Measurements from ENCODE around the gene SKIDA1. TPM values are rescaled to one million over a fixed set of nuclear protein-coding genes. Genes with fewer than 3 reads are reported as not detected.

Gene SKIDA1
- total and polyA plus RNA-seq, 5 donors = 0.88 to 6.3 (median 3.3) TPM

- H3K4me1 ChIP-seq (ENCODE audit: control insufficient read depth, insufficient read depth, low read length) = no peaks in the 10 kb centered on the region
- WGBS = 44% methylated on average over 15 of the region's 15 CpGs
- H3K27ac ChIP-seq (ENCODE audit: low read length) = peak overlapping the region; percentile 84
- H3K9me3 ChIP-seq (ENCODE audit: control insufficient read depth, low read length) = no peaks in the 10 kb centered on the region
- H3K27me3 ChIP-seq (ENCODE audit: control insufficient read depth, insufficient read depth) = no peaks in the 10 kb centered on the region
- peak overlapping the region; percentile 89 for H3K4me3 ChIP-seq (ENCODE audit: low read length)
- no peak for DNase-seq
- intact Hi-C loops (cut with DNase I) = no loop called here
- ATAC-seq = no peak
Observed at GRCh38 chr10:21515361-21516241, 9.9 kb downstream of the SKIDA1 start.

- intact Hi-C loops (cut with DNase I) = no loop called here
- 62% methylated on average over 10 of the region's 10 CpGs for WGBS
- ATAC-seq = no peak
- H3K4me1 ChIP-seq (ENCODE audit: control insufficient read depth, insufficient read depth, low read length) = no peaks in the 10 kb centered on the region
- no peaks in the 10 kb centered on the region for H3K27me3 ChIP-seq (ENCODE audit: control insufficient read depth, insufficient read depth)
- no peak for DNase-seq
- H3K4me3 ChIP-seq (ENCODE audit: low read length) = peak overlapping the region; percentile 89
- peak overlapping the region; percentile 8 for H3K27ac ChIP-seq (ENCODE audit: low read length)
- no peaks in the 10 kb centered on the region for H3K9me3 ChIP-seq (ENCODE audit: control insufficient read depth, low read length)
Observed at GRCh38 chr10:21514818-21515351, 10.6 kb downstream of the SKIDA1 start.

- Histone ChIP-seq H3K9me3 (ENCODE audit: control insufficient read depth, low read length) (no peaks in the 10 kb centered on the region), H3K27me3 (ENCODE audit: control insufficient read depth, insufficient read depth) (no peaks in the 10 kb centered on the region), H3K4me3 (ENCODE audit: low read length) (peak overlapping the region; percentile 89), H3K27ac (ENCODE audit: low read length) (no peak overlapping the region), H3K4me1 (ENCODE audit: control insufficient read depth, insufficient read depth, low read length) (no peaks in the 10 kb centered on the region)
- peak in 1 of 2 donors; percentile 60 for ATAC-seq
- intact Hi-C loops (cut with DNase I) = no loop called here
- DNase-seq = no peak
- WGBS = 64% methylated on average over 6 of the region's 6 CpGs
Observed at GRCh38 chr10:21514129-21514817, 11.2 kb downstream of the SKIDA1 start.

- no peaks in the 10 kb centered on the region for H3K27me3 ChIP-seq (ENCODE audit: control insufficient read depth, insufficient read depth)
- 86% methylated on average over 1 of the region's 1 CpG for WGBS
- no peaks in the 10 kb centered on the region for H3K9me3 ChIP-seq (ENCODE audit: control insufficient read depth, low read length)
- no peaks in the 10 kb centered on the region for H3K4me1 ChIP-seq (ENCODE audit: control insufficient read depth, insufficient read depth, low read length)
- intact Hi-C loops (cut with DNase I) = no loop called here
- H3K27ac ChIP-seq (ENCODE audit: low read length) = no peak overlapping the region
- no peak for ATAC-seq
- H3K4me3 ChIP-seq (ENCODE audit: low read length) = peak overlapping the region; percentile 15
- no peak for DNase-seq
Observed at GRCh38 chr10:21513405-21513788, 12.1 kb downstream of the SKIDA1 start.

- Histone ChIP-seq H3K9me3 (ENCODE audit: control insufficient read depth, low read length) (no peaks in the 10 kb centered on the region), H3K4me1 (ENCODE audit: control insufficient read depth, insufficient read depth, low read length) (no peaks in the 10 kb centered on the region), H3K27me3 (ENCODE audit: control insufficient read depth, insufficient read depth) (no peaks in the 10 kb centered on the region), H3K4me3 (ENCODE audit: low read length) (no peak overlapping the region), H3K27ac (ENCODE audit: low read length) (no peak overlapping the region)
- intact Hi-C loops (cut with DNase I) = no loop called here
- WGBS = 76% methylated on average over 2 of the region's 2 CpGs
- ATAC-seq (no peak), DNase-seq (no peak)
Observed at GRCh38 chr10:21512573-21513404, 12.7 kb downstream of the SKIDA1 start.

GRCh38 chr10:21511946-21512572 lies 13.4 kb downstream of the SKIDA1 start:
- no peaks in the 10 kb centered on the region for H3K9me3 ChIP-seq (ENCODE audit: control insufficient read depth, low read length)
- no peak for ATAC-seq

GRCh38 chr10:21511095-21511570 lies 14.3 kb downstream of the SKIDA1 start:
- DNase-seq (no peak), ATAC-seq (no peak)
- H3K9me3 ChIP-seq (ENCODE audit: control insufficient read depth, low read length) = no peaks in the 10 kb centered on the region
- H3K4me1 ChIP-seq (ENCODE audit: control insufficient read depth, insufficient read depth, low read length) = no peaks in the 10 kb centered on the region
- no peak overlapping the region for H3K4me3 ChIP-seq (ENCODE audit: low read length)
- no peak overlapping the region for H3K27ac ChIP-seq (ENCODE audit: low read length)
- intact Hi-C loops (cut with DNase I) = no loop called here
- no peaks in the 10 kb centered on the region for H3K27me3 ChIP-seq (ENCODE audit: control insufficient read depth, insufficient read depth)
- WGBS = 87% methylated on average over 2 of the region's 2 CpGs

More at GRCh38 chr10:21511946-21512572, 13.4 kb downstream of the SKIDA1 start:
- Histone ChIP-seq H3K27ac (ENCODE audit: low read length) (no peak overlapping the region), H3K4me3 (ENCODE audit: low read length) (no peak overlapping the region), H3K4me1 (ENCODE audit: control insufficient read depth, insufficient read depth, low read length) (no peaks in the 10 kb centered on the region), H3K27me3 (ENCODE audit: control insufficient read depth, insufficient read depth) (no peaks in the 10 kb centered on the region)
- DNase-seq = no peak
- WGBS = 83% methylated on average over 3 of the region's 3 CpGs
- intact Hi-C loops (cut with DNase I) = no loop called here

- DNase-seq = peak; percentile 19 to 71 (median 63)
- no peaks in the 10 kb centered on the region for H3K9me3 ChIP-seq (ENCODE audit: control insufficient read depth, low read length)
- H3K27me3 ChIP-seq (ENCODE audit: control insufficient read depth, insufficient read depth) = no peaks in the 10 kb centered on the region
- peak; percentile 30 to 52 for ATAC-seq
- H3K27ac ChIP-seq (ENCODE audit: low read length) = no peak overlapping the region
- whole genome bisulfite sequencing = 29% methylated on average over 39 of the region's 39 CpGs
- H3K4me3 ChIP-seq (ENCODE audit: low read length) = peak overlapping the region; percentile 56
- no peaks in the 10 kb centered on the region for H3K4me1 ChIP-seq (ENCODE audit: control insufficient read depth, insufficient read depth, low read length)
- intact Hi-C loops (cut with DNase I) = no loop called here
Observed at GRCh38 chr10:21510241-21511094, 15.0 kb downstream of the SKIDA1 start.

GRCh38 chr10:21509341-21510240 lies 15.9 kb downstream of the SKIDA1 start:
- peak; percentile 31 to 76 (median 76) for DNase-seq
- Histone ChIP-seq H3K4me3 (ENCODE audit: low read length) (peak overlapping the region; percentile 56), H3K4me1 (ENCODE audit: control insufficient read depth, insufficient read depth, low read length) (no peaks in the 10 kb centered on the region), H3K27ac (ENCODE audit: low read length) (no peak overlapping the region), H3K27me3 (ENCODE audit: control insufficient read depth, insufficient read depth) (no peaks in the 10 kb centered on the region), H3K9me3 (ENCODE audit: control insufficient read depth, low read length) (no peaks in the 10 kb centered on the region)
- ATAC-seq = peak in 1 of 2 donors; percentile 52
- intact Hi-C loops (cut with DNase I) = no loop called here
- WGBS = 59% methylated on average over 58 of the region's 58 CpGs

Data from right cardiac atrium (tissue), 5 donors.